GM13977 (cell line): ENCODE data around the gene HSD11B2.

Source experiments
- DNase-seq: peaks from one replicate; pipeline ENCODE4 v3.0.0; 2012; ENCODE audit warnings: low spot score
- in situ Hi-C: fragments of 300-500 bp; cut with MboI; formaldehyde crosslinking; loops from one replicate; pipeline ENCODE4 v1.12.0; 2022; ENCODE audit warnings: low sequenced_read_pairs, low pct_unique_long_range_greater_than_20kb, mixed read lengths, inconsistent platforms; ENCODE audit not compliant: unreplicated experiment
- TF ChIP-seq, protein P1 (sequence below): IDR thresholded peaks from 2 replicates; pipeline ENCODE4 v1.5.1; 2012; ENCODE audit warnings: mild to moderate bottlenecking, control low read depth; ENCODE audit not compliant: insufficient read depth; ENCODE audit errors: extremely low read depth, missing control alignments

HSD11B2 gene

DNA sequence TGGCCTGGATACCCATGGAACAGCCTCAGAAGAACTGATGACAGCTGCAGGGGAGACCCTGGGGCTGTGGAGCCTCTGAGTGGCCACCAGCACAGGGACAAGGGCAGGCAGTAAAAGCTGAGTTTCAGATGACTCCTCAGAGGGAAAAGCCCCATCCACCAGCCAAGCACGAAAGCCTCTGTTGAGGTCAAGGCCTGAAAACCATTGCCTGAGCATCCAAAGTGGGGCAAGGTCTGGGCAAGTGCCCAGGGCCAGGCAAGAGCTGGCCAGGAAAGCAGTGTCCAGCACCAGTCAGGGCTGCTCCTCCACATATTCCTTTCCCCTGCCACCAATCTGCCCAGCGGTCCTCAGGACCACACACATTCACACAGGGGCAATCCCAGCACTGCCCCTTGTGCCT, 33.6 kb downstream of the HSD11B2 start:
- in situ Hi-C loops: no loop called here
- DNase-seq: no peak
- TF ChIP-seq, protein P1, sequence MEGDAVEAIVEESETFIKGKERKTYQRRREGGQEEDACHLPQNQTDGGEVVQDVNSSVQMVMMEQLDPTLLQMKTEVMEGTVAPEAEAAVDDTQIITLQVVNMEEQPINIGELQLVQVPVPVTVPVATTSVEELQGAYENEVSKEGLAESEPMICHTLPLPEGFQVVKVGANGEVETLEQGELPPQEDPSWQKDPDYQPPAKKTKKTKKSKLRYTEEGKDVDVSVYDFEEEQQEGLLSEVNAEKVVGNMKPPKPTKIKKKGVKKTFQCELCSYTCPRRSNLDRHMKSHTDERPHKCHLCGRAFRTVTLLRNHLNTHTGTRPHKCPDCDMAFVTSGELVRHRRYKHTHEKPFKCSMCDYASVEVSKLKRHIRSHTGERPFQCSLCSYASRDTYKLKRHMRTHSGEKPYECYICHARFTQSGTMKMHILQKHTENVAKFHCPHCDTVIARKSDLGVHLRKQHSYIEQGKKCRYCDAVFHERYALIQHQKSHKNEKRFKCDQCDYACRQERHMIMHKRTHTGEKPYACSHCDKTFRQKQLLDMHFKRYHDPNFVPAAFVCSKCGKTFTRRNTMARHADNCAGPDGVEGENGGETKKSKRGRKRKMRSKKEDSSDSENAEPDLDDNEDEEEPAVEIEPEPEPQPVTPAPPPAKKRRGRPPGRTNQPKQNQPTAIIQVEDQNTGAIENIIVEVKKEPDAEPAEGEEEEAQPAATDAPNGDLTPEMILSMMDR: no peak

DNA sequence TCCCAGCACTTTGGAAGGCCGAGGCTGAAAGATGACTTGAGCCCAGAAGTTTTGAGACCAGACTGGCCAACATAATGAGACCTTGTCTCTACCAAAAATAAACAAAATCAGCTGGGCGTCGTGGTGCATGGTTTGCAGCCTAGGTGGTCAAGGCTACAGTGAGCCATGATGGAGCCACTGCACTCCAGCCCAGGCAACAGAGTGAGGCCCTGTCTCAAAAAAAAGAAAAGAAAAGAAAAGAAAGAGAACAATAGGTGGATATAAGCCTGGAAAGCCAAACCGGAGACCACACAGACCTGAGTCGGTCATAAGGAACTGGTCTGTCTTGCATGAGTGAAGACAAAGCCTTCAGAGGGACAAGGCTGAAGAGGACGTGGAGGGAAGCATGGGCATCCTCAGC, 35.7 kb downstream of the HSD11B2 start:
- in situ Hi-C loops: no loop called here
- DNase-seq: no peak
- TF ChIP-seq, protein P1: no peak

DNA sequence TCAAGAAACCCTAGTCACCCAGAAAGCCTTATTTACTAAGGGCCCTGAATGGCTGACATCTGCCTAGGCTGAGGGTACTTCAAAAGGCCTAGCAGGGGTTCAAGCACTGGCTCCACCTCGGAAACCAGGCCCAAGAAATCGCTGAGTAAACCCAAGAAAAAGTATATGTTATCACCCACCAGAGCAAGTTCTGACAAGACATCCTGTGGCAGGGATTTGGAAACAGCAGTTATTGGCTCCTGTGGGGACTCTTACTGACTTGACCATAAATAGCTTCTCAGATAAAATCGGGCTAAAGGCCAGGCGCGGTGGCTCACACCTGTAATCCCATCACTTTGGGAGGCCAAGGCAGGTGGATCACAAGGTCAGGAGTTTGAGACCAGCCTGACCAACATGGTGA, 37.8 kb downstream of the HSD11B2 start:
- TF ChIP-seq, protein P1: no peak
- DNase-seq: no peak
- in situ Hi-C loops: no loop called here

DNA sequence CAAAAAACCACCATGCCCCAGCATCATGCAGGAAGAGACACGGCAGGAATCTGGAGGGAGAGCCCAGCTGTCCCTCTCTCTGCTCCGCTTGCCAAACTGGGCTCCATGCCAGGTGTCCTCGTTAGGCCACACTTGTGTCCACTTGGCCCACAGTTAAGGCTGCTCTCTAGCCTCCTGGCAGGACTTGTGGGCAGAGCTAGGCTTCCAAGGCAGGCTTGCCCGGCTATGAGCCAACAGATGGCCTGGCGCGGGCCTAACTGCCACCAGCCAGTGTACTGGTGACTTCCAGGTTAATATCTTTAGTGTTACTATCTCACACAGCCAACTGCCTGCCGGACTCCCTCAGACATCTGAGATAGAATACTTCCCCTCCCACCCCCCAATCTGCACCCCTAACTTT, 39.4 kb downstream of the HSD11B2 start:
- TF ChIP-seq, protein P1: no peak
- in situ Hi-C loops: no loop called here
- DNase-seq: no peak

DNA sequence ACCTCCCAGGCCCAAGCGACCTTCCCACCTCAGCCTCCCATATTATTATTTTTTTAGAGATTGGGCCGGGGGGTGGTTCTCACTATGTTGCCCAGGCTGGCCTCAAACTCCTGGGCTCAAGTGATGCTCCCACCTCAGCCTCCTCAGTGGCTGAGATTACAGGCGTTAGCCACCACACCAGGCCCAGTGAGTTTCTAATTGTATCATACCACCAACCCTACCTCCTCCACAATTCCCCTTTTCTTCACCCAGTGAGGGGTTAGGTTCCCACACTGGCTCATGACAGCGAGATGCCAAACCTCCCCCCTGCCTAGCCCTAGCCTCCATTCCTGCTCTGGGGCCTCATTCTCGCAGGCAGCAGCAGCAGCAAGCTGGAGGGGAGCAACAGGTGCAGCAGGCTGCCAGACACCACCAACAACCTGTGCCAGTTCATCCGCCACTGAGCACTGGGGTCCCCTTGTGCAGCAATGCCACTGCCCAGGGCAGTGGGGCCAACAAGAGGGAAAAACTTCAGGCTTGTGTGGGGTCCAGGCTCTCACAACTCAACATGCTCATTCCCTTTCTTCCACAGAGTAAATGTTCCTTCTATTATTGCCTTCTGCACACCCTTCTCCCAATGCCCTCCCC, 41.0 kb downstream of the HSD11B2 start:
- TF ChIP-seq, protein P1: no peak
- in situ Hi-C loops: no loop called here
- no peak for DNase-seq

DNA sequence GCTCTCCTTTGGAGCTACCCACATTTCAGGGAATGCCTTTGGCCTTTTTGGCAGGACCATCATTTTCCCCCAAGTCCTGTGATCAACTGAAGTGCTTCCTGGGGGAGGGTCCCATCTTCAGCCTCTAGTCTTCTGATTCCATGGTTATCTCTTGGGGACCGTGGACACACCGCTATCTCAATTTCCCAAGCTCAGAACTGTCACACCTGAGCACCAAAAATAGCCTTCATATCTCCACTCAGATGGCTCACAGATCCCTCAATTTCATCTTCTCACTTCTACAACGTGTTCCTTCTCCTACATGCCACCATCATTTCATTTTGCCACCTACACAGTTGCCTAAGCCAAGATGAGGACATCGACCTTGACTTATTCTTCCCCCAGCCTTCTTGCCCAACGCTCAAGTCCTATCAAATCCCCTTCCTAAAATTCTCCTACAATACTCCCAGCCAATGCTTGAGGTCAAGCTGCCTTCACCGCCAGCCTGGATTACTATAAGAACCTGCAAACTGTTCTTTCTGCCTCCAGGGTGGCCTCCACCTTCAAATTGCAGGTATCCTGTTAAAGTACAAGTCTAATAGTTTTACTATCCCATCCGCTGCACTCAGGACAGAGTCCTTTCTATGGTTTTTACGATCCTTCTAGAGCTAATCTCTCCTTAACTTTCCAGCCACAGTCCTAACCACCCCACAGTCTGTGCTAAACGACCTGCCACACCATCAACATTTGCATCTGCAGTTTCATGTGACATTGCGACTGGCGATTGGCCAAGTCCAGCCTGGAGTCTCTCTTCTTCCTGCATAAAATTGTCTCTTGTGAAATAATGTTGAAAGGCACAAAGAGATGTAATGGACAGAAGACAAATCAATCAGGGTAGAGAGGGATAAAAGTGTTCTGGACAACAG, 43.9 kb downstream of the HSD11B2 start:
- TF ChIP-seq, protein P1: no peak
- no peak for DNase-seq
- in situ Hi-C loops: no loop called here
